SH-SY5Y (cell line): Measurements from ENCODE around the gene CALHM1.

Experiments used
- GATA2 ChIP-seq: IDR thresholded peaks from 2 replicates; pipeline ENCODE4 v1.6.1; 2011; ENCODE audit warnings: mild to moderate bottlenecking, low read depth, low read length
- GATA3 ChIP-seq: IDR thresholded peaks from 2 replicates; pipeline ENCODE4 v1.6.1; 2011; ENCODE audit warnings: low read depth, mild to moderate bottlenecking, low read length, moderate library complexity

DNA sequence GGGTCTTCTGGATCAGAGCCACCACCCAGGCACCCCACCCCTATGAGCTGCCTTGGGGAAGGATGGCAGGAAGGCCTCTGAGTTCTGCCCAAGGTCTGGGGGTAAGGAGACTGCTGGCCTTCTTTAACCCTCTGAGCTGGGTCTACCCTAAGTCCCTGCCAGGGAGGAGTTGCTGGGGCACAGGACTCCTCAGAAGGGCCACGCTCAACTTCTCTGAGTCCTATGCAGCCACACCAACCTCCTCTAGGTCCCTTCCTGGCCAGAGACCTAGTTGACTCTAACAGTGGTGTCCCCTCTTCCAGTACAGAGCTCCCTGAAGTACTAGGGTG, 32.2 kb upstream of the CALHM1 start:
- TF ChIP-seq GATA3 (no peak), GATA2 (no peak)
